Stimulated activated naive B cell treated with anti-CD40 and anti-IgM and Interleukin-4, amounts not matched to agents 10 μg/mL and 1 μg/mL and 100 μg/mL, for 72 hours (primary cell): Measurements from ENCODE around the gene PANK3.
"Not testable (repeated sequence)": the region's sequence is repeated elsewhere in the genome, so short reads cannot be mapped to it uniquely, and the experiment has no call there.

Experiments used
- ATAC-seq, 2 donors: fragments of 150-1000 bp; cut with Tn5 transposase; replicated peaks; 2 replicates each; pipeline ENCODE4 v1.10.0; 2021; ENCODE audit warnings: moderate library complexity in 1 of 2
- DNase-seq: peaks from one replicate; pipeline ENCODE4 v3.0.0; 2021
- H3K27ac Mint-ChIP-seq: one replicate; pipeline ENCODE4 v1.8.0; 2022; ENCODE audit warnings: mild to moderate bottlenecking, mixed read lengths
- H3K27me3 Mint-ChIP-seq, 2 donors: one replicate each; pipeline ENCODE4 v1.8.0; 2022; ENCODE audit warnings: mixed read lengths in 2 of 2
- H3K36me3 Mint-ChIP-seq, 2 donors: one replicate each; pipeline ENCODE4 v1.8.0; 2022; ENCODE audit warnings: mixed read lengths in 2 of 2, mild to moderate bottlenecking in 1 of 2
- H3K4me1 Mint-ChIP-seq, 2 donors: one replicate each; pipeline ENCODE4 v1.8.0; 2022; ENCODE audit warnings: mixed read lengths in 2 of 2, mild to moderate bottlenecking in 1 of 2
- H3K4me3 Mint-ChIP-seq, 2 donors: one replicate each; pipeline ENCODE4 v1.8.0; 2022; ENCODE audit warnings: mild to moderate bottlenecking in 2 of 2, mixed read lengths in 2 of 2, moderate library complexity in 1 of 2
- H3K9me3 Mint-ChIP-seq, 2 donors: one replicate each; pipeline ENCODE4 v1.8.0; 2022; ENCODE audit warnings: mixed read lengths in 2 of 2, mild to moderate bottlenecking in 1 of 2

PANK3 gene

GRCh38 chr5:168583742-168584482, 4.7 kb upstream of the PANK3 start:
- H3K27ac Mint-ChIP-seq = peak overlapping the region; percentile 52
- peaks cover 19 to 27% of the 10 kb centered on the region in 2 donors for H3K27me3 Mint-ChIP-seq
- H3K4me1 Mint-ChIP-seq = peaks cover 18 to 25% of the 10 kb centered on the region in 2 donors
- peaks cover 0 to 4% of the 10 kb centered on the region in 2 donors for H3K9me3 Mint-ChIP-seq
- H3K4me3 Mint-ChIP-seq = no peak overlapping the region
- peaks cover 0 to 4% of the 10 kb centered on the region in 2 donors for H3K36me3 Mint-ChIP-seq
- ATAC-seq (peak; percentile 1 to 24), DNase-seq (no peak)

- Mint-ChIP-seq H3K4me1 (peaks cover 26 to 42% of the 10 kb centered on the region in 2 donors), H3K36me3 (peaks cover 0 to 11% of the 10 kb centered on the region in 2 donors)
- not testable (repeated sequence) for H3K9me3 Mint-ChIP-seq, H3K4me3 Mint-ChIP-seq, H3K27me3 Mint-ChIP-seq, ATAC-seq, DNase-seq, H3K27ac Mint-ChIP-seq
Measured at GRCh38 chr5:168580814-168581469, 1.8 kb upstream of the PANK3 start.

GRCh38 chr5:168580227-168580508, 1.0 kb upstream of the PANK3 start:
- Mint-ChIP-seq H3K4me1 (peaks cover 25 to 47% of the 10 kb centered on the region in 2 donors), H3K27ac (peak overlapping the region; percentile 99), H3K27me3 (no peaks in the 10 kb centered on the region), H3K4me3 (peak overlapping the region; percentile 90 to 94), H3K36me3 (peaks cover 0 to 16% of the 10 kb centered on the region in 2 donors), H3K9me3 (peaks cover 0 to 4% of the 10 kb centered on the region in 2 donors)
- ATAC-seq = no peak
- DNase-seq = no peak

GRCh38 chr5:168579488-168580226, 489 bp upstream of the PANK3 start:
- Mint-ChIP-seq H3K27ac (peak overlapping the region; percentile 99), H3K9me3 (peaks cover 0 to 4% of the 10 kb centered on the region in 2 donors), H3K27me3 (no peaks in the 10 kb centered on the region), H3K4me1 (peaks cover 23 to 46% of the 10 kb centered on the region in 2 donors), H3K36me3 (peaks cover 0 to 19% of the 10 kb centered on the region in 2 donors), H3K4me3 (peak overlapping the region; percentile 90 to 94)
- ATAC-seq (peak; percentile 93 to 96), DNase-seq (peak; percentile 99)

- DNase-seq = no peak
- Mint-ChIP-seq H3K4me1 (peaks cover 15 to 37% of the 10 kb centered on the region in 2 donors), H3K36me3 (peaks cover 0 to 19% of the 10 kb centered on the region in 2 donors)
Measured at GRCh38 chr5:168578006-168578405, 1.2 kb downstream of the PANK3 start.

GRCh38 chr5:168575391-168576372, 3.5 kb downstream of the PANK3 start:
- Mint-ChIP-seq H3K27ac (no peak overlapping the region), H3K36me3 (peaks cover 6 to 29% of the 10 kb centered on the region in 2 donors), H3K4me1 (peaks cover 20 to 49% of the 10 kb centered on the region in 2 donors), H3K27me3 (no peaks in the 10 kb centered on the region), H3K9me3 (peaks cover 0 to 4% of the 10 kb centered on the region in 2 donors), H3K4me3 (no peak overlapping the region)
- ATAC-seq (no peak), DNase-seq (no peak)

More at GRCh38 chr5:168578006-168578405, 1.2 kb downstream of the PANK3 start:
- no peaks in the 10 kb centered on the region for H3K27me3 Mint-ChIP-seq
- H3K27ac Mint-ChIP-seq = peak overlapping the region; percentile 94
- peak overlapping the region; percentile 86 to 90 for H3K4me3 Mint-ChIP-seq
- H3K9me3 Mint-ChIP-seq = peaks cover 0 to 4% of the 10 kb centered on the region in 2 donors
- ATAC-seq = no peak

- DNase-seq, H3K4me3 Mint-ChIP-seq, ATAC-seq, H3K27ac Mint-ChIP-seq, H3K9me3 Mint-ChIP-seq, H3K27me3 Mint-ChIP-seq: not testable (repeated sequence)
- Mint-ChIP-seq H3K36me3 (peaks cover 10 to 36% of the 10 kb centered on the region in 2 donors), H3K4me1 (peaks cover 13 to 41% of the 10 kb centered on the region in 2 donors)
Measured at GRCh38 chr5:168574156-168574555, 5.0 kb downstream of the PANK3 start.

- H3K4me3 Mint-ChIP-seq, H3K27ac Mint-ChIP-seq, DNase-seq, H3K9me3 Mint-ChIP-seq, ATAC-seq, H3K27me3 Mint-ChIP-seq: not testable (repeated sequence)
- Mint-ChIP-seq H3K36me3 (peaks cover 10 to 38% of the 10 kb centered on the region in 2 donors), H3K4me1 (peaks cover 13 to 41% of the 10 kb centered on the region in 2 donors)
Measured at GRCh38 chr5:168573663-168574062, 5.5 kb downstream of the PANK3 start.

GRCh38 chr5:168570490-168571328, 8.5 kb downstream of the PANK3 start:
- H3K27ac Mint-ChIP-seq = no peak overlapping the region
- H3K4me1 Mint-ChIP-seq = peaks cover 5 to 22% of the 10 kb centered on the region in 2 donors
- H3K36me3 Mint-ChIP-seq = peaks cover 19 to 49% of the 10 kb centered on the region in 2 donors

GRCh38 chr5:168568738-168569137, 10.4 kb downstream of the PANK3 start:
- Mint-ChIP-seq H3K4me1 (peaks cover 5 to 15% of the 10 kb centered on the region in 2 donors), H3K36me3 (peaks cover 19 to 47% of the 10 kb centered on the region in 2 donors), H3K27me3 (no peaks in the 10 kb centered on the region), H3K9me3 (no peaks in the 10 kb centered on the region), H3K27ac (no peak overlapping the region), H3K4me3 (no peak overlapping the region)
- ATAC-seq = no peak
- DNase-seq = no peak

More at GRCh38 chr5:168570490-168571328, 8.5 kb downstream of the PANK3 start:
- Mint-ChIP-seq H3K27me3 (no peaks in the 10 kb centered on the region), H3K9me3 (no peaks in the 10 kb centered on the region), H3K4me3 (no peak overlapping the region)
- no peak for DNase-seq
- ATAC-seq = no peak

- Mint-ChIP-seq H3K4me3 (no peak overlapping the region), H3K9me3 (no peaks in the 10 kb centered on the region), H3K4me1 (peaks cover 0 to 2% of the 10 kb centered on the region in 2 donors), H3K36me3 (peaks cover 20 to 53% of the 10 kb centered on the region in 2 donors), H3K27ac (no peak overlapping the region), H3K27me3 (no peaks in the 10 kb centered on the region)
- ATAC-seq (no peak), DNase-seq (no peak)
Measured at GRCh38 chr5:168563959-168564358, 15.2 kb downstream of the PANK3 start.

GRCh38 chr5:168562279-168562678, 16.9 kb downstream of the PANK3 start:
- ATAC-seq = no peak
- H3K4me3 Mint-ChIP-seq = no peak overlapping the region
- DNase-seq = no peak
- H3K36me3 Mint-ChIP-seq = peaks cover 15 to 41% of the 10 kb centered on the region in 2 donors
- H3K27me3 Mint-ChIP-seq = no peaks in the 10 kb centered on the region
- H3K27ac Mint-ChIP-seq = no peak overlapping the region
- H3K9me3 Mint-ChIP-seq = no peaks in the 10 kb centered on the region
- H3K4me1 Mint-ChIP-seq = peaks cover 0 to 2% of the 10 kb centered on the region in 2 donors

- Mint-ChIP-seq H3K9me3 (peaks cover 0 to 3% of the 10 kb centered on the region in 2 donors), H3K4me1 (peaks cover 0 to 8% of the 10 kb centered on the region in 2 donors), H3K27me3 (no peaks in the 10 kb centered on the region), H3K27ac (no peak overlapping the region), H3K4me3 (no peak overlapping the region), H3K36me3 (peaks cover 34 to 58% of the 10 kb centered on the region in 2 donors)
- DNase-seq (no peak), ATAC-seq (no peak)
Measured at GRCh38 chr5:168557389-168557788, 21.8 kb downstream of the PANK3 start.
